Left forelimb (tissue), 1 donor: ENCODE measurements around the gene ING1.

Experiments
- DNase-seq: peaks from one replicate; pipeline ENCODE4 v3.0.0-alpha.2; 2018; ENCODE audit warnings: low spot score

The ING1 gene

DNA sequence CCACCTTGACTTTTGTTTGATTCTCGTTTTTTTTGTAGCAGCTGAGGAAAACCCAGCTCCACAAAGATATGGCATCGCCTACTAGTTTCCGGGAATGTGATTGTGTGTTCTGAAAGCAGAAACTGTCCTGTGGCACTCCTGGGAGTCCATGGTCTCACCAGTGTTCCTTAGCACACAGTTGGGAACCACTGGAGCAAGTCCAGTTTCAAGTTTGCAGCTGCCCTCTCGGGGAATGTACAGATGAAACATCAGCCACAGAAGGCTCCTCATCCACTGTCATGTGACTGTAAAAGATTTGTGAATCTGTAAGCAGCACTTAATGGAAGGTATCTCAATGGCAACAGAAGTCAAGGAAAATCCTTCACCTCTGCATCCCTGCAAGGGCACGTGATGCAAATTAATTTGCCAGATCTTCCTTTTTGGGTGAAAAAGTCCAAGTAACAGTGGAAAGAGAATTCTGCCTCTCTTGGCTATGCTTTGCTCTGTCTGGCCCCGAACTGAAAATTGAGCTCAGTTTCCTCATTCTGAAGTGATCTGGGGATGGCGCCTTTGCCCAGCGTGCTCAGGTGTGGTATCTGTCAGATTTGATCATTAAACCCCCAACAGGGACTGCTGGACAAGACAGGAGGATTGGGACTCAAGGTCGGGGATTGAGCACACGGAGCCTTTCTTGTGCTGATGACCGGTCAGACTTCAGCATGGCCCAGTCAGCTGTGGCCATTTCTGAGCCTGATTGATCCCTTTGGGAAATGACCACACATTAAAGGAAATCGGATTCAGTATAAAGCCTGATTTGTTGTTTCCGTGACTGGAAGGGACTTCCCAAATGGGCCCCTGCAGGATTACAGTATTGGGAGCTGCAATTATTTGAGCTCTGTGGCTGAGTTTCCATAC lies 58.8 kb downstream of the ING1 start:
- DNase-seq = no peak
